HG02884 (cell line): ENCODE data around the gene TSPAN7.

Experiments
- ATAC-seq: cut with Tn5 transposase; IDR thresholded peaks from one replicate; pipeline ENCODE4 v1.9.1; 2021; ENCODE audit warnings: mild to moderate bottlenecking, moderate library complexity; ENCODE audit not compliant: unreplicated experiment

TSPAN7 gene, protein sequence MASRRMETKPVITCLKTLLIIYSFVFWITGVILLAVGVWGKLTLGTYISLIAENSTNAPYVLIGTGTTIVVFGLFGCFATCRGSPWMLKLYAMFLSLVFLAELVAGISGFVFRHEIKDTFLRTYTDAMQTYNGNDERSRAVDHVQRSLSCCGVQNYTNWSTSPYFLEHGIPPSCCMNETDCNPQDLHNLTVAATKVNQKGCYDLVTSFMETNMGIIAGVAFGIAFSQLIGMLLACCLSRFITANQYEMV

DNA sequence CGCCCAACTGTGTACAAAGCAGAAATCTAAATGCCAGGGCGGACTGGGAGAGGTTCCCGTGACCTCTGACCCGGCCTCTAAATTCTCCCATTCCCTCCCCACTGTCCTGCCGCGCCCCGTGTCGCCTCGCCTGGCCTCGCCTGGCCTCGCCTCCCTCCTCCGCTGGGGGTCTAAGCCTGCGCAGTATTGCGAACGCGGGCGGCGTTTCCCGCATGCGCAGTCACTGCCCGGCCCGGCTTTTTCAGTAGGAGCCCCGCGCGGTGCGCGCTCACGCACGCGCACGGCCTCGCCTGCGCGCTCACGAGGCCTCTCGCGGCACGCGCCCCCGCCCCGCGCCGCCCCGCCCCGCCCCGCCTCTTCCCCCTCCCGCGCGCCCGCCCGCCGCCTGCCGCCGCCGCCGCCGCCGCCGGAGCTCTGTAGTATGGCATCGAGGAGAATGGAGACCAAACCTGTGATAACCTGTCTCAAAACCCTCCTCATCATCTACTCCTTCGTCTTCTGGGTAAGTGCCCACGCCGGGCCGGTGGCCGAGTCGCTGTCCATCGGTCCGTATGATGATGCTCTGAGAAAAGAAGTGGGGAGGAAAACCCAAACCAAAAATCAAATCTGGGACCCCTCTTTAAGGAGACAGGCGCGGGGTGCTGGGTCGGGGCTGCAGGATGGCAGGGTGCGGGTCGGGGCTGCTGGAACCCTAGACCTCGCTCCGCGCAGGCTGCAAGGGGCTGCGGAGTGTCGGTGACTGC, at the start of gene TSPAN7:
Gene TSPAN7 (plus strand): TSS at position 417 of the 743 bp plus-strand sequence. CDS start 5 bp downstream, at position 422.
- ATAC-seq: peak; percentile 81

DNA sequence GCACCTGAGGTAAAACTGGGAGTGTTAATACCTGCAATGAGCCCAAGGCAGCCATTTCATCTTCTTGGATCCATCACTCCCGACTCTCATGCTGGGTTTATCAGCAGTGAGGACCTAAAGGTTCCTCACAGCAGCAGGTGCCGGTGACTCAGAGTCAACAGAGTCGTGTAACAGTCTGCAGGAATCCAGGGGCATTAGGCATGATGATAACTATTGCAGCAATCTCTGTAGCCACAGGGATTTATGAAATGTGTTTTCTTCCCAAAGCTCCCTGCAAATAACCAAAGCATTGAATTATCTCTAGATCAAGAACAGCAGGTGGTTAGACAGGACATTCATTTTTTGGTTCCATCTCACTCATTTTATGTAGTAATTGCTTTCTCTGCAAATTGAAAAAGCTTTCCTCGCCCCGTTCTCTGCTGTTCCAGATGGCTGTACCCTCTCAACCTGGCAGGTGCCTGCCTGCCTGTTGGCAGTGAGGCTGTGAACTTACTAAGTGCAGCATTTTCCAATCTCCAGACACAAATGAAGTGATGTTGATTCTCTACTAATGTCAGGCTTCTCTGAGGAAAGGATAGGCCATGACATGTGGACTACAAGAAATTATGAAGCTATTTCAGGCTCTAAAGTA, 48.1 kb upstream of the TSPAN7 start:
- no peak for ATAC-seq

DNA sequence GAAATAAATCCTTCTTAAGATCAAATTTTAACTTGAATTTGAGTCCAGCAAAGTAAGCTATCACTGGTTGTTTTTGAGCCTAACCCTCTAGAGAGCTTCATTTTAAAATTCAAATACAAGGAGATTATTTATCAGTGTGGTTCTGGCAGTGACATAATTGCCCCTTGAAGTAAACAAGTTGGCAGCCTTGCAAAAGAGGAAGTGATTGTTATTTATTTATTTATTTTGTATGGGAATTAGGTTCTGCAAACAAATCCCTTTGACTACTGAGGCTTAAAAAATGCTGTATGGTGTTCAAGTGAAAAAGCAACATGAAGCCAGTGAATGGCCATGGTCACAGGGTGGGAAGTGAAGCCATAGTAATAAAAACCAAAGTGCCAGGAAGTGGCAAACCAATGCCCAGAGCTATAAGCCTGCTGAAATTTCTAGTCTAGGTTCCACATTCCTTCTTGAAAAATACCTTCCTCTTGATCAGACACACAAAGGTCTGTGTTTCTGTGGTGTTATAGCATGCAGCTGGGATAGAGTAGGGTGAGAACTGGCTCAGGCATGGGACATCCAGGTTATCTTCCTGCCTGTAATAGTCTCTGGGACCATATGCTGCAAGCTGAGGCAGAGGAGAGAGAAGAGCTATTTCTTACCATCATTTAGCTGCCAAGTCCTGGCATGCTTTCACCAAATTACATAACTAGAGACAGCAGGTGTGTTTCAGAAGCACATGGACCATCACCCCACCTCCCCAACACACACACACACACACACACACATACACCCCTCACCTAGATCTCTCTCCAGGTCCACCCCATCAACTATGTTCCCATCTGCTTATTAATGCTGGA, 47.1 kb upstream of the TSPAN7 start:
- no peak for ATAC-seq

DNA sequence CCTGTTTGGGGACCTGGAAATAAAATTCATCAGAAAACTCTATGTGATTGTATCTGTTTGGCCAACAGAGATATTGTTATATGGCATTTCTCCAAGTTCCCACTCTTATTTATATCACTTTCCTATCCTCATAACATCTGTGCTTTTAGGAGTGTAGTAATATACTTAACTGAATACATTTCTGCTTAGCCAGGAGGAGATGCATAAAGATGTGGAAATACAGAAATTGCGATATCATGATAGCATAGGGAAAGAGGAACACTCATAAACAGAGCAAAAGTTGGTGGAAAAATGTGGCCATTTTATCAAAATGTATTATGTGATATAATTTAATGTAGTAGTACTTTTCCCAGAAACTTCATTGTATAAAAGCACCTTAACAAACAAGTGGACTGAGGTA, 46.1 kb upstream of the TSPAN7 start:
- ATAC-seq: no peak

DNA sequence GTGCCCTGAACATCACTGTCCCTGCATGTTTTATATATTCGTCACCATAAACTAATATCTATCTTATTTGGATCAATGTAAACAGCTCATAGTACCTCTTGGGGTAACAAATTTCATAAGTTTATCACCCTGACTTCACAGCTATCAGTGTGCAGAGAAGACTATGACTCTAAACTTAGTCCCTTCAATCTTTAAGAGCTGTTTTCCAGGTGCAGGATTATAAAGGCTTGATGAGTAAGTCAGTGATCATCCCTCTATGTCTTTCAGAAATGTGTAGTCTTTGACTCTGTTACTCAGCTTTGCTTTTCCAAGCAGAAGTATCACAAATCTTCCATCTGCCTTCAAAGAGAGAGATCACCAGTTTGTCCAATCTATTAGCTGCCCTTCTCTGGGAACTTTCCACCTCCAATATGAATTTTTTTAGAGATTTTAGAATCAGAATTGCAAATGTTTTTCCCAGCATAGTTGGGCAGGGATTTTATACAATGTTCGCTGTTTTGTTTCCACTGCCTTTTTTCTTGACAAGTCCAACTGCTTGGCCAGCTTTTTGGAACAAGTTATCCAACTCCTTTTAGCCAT, 45.1 kb upstream of the TSPAN7 start:
- no peak for ATAC-seq

DNA sequence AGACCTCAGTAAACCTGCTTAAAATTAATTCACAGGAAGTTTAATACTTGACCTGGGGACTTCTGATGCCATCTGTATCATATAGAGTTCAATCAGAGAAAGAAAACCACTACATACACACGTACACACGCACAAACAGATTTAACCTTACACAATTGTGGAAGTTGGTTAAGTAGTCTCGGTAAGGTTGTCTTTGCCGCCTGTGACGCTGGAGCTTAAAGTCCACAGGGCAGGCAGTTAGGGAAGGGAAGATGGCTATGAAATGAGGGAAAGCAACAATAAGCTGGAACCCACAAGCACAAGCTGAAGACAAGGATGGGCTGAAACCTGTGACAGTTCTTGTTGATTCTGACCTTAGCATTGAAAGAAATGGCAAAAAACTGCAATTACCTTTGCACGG, 41.7 kb upstream of the TSPAN7 start:
- no peak for ATAC-seq

DNA sequence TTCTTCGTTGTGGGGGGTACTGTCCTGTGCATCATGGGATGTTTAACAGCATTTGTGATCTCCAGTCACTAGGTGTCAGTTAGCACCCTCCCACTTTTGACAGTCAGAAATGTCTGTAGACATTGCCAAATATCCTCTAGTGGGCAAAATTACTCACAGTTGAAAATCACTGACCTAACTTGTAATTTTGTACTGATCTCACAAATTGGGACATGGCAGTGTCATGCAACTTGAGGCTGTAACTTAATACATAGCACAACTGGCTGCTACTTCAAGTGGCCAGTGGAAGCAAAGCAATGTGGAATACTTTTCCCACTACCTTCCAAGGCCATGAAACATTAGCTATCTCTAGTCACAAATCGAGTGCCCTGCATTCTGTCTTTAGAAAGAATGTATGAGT, 23.2 kb upstream of the TSPAN7 start:
- ATAC-seq: no peak

DNA sequence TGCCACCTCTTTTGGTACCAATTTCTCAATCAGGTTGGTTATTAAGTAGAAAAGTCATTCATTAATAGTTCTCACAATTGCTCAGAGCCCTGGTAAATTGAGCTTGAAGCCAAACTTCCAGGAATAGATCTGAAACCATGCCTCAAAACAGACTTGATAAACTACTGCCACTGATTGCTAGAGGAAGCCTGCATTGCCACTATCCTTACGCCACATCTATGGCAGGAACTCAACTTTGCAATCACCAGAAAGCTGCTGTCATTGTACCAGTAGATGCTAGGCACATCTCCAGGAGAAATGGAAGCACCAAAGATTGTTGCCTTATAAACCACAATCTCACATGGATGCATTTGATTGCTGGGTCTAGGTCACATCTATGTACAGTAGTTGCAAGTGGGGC, 21.6 kb upstream of the TSPAN7 start:
- ATAC-seq: no peak

DNA sequence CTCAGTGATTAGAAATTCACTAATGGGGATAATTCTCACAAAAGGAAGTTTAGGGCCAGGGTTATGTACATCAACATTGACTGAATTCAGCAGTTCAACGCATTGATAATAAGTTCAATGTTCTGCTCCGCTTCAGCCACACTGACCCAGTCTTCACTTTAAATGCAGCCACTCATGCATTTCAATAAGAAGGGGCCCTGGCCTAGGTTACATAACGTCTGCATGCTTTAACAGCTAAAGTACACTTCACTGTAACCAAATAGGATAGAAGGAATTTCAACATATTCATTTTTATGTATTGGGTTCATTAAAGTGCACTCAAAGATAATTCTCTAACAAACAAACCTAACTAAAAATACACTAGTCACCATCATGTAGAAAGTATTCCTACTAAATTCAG, 12.8 kb upstream of the TSPAN7 start:
- ATAC-seq: no peak

DNA sequence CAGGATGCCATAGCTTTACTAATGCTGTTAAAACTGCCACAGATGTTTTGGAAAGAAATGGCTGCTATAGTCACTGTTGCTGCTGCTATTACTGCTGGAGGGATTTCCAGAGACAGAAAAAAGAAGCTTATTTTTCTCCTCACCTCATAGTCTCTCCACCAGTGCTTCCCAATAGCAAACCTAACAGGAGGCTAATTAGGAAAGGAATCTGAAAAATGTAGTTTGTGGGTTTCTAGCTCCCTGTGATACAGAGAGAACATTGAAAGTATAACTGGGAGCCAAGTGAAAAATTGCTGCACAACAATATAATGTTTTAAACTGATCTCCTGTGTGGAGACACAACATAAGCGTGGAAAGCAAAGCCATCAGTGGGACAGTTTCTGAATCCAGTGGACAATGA, 8.6 kb upstream of the TSPAN7 start:
- no peak for ATAC-seq

DNA sequence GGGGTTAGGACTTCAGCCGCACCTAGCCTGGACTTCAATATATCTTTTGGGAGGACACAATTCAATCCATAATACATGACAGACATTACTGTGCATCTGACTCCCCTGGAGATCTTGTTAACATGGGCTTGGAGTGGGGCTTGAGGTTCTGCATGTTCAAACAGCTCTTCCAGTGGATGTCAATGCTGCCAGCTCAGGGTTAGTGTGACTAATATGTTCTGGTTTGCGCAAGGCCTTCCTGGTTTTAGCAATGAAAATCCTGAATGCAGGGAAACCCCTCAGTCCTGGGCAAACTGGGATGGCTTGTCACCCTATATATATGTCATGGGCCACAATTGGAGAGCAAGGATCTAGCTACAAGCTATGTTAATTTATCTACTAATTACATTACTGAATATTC, 2.7 kb upstream of the TSPAN7 start:
- ATAC-seq: no peak

DNA sequence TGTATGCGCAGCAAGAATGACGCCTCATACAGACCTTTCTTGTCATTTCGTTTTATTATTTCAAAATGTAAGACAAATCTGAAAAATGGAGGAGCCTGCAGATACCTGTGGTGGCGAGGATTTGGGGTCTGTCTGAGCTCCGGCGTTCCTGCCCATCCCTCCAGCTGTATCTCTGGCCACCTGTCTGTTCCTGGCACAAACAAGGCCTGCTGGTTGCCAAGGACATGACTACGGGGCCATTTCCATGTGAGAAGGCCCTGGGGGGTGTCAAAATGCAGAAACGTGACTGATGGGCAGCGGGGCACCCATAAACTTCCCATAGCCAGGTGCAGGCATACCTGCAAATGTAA, 591 bp upstream of the TSPAN7 start:
- ATAC-seq: no peak

DNA sequence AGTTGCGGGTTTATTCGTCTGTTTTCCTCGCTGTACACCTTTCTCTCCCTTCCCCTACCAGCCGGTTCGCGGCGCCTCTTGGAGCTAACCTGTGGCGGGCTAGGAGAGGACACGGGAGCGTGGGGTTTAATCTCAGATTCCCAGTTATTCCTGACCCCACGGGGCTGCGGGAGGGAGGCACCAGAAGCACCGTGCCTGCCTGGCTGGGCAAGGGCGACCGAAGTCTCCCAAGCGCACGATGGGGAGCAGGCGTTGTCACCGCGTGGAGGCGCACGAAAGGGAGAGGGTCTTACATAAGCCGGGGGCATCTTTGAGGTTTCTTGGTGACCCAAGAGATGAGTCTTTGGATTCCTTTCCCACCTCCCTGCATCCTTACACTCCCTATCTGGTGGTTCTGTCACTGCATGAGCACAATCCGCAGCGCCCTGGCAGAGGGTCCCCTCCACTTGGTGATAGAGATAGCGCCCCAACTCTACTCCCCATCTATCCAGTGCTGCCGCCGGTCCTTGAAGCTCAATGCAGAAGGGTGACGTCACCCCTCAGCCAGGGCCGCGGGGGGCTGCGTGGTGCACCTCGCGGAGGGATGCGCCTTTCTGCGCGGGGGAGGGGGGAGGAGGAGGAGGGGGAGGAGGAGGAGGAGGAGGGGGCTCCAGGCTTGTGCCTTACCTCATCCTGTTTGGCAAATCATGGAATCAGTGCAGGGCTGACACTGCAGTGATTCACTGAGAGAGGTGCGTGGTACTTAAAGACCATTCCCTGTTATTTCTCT, 793 bp downstream of the TSPAN7 start:
- ATAC-seq: no peak

DNA sequence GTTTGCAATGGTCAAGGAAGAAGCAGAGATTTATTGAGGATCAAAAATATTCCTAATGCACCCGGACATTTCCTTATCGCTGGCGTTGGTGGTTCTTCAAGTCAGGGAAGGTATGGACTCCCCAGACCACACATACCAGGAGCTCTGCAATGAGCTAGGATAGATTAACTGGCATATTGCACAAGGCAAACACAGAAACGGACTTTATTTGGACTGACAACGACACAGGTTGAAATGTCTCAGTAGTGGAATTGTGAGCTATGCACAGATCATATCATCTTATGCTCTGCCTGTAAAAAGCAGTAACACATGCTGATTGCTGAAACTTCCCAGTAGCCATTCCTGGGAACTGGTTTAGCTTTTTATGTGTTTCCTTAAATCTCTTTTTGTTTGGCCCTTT, 1.7 kb downstream of the TSPAN7 start:
- ATAC-seq: no peak

DNA sequence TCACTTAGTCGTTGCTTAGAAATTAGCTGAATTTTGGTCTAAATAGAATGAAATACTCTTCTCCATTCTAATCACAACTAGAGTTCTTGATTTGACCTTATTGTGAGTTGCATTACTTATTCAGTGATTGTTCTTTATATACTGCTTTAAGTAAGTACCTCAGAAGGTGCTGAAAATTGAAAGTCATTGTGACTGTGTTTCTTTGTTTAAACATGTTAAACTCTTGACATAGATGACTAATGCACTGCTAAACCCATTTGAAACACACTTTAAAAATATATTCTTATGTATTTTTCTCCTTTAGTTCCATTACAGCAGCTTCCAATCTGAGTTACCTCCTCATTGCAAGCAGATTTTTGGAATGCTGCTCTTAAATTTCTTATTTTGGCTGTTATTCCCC, 9.1 kb downstream of the TSPAN7 start:
- ATAC-seq: no peak

DNA sequence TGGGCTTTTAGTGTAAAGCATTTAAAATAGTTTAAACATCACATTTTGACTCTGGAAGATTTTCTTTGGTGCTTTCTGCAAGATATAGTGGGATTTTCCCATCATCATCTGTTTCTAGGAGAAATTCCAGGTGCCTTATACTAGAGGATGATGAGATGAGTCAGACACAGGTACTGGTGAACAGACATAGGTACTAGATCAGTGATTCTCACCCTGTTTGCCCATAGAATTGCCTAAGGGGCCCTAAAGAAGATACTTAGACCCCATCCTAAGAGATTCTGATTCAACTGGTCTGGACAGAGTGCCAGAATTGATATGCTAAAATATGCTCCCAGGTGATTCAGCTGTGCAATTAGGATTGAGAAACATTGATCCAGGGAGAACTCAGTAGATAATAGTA, 9.7 kb downstream of the TSPAN7 start:
- no peak for ATAC-seq

DNA sequence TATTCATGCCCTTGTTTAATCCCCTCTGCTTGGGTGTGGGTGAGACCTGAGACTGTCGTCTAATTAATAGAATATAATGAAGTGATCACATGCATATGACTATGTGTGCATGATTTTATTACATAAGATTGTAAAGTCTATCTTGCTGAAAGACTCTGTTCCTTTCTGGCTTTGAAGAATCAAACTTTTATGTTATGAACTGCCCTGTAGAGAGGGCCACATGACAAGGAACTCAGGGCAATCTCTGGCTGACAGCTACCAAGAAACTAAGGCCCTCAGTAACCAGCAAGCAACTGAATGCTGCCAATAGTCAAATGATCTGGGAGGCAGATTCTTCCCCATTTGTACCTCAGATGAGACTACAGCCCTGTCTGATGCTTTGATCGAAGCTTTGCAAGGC, 13.5 kb downstream of the TSPAN7 start:
- ATAC-seq: no peak

DNA sequence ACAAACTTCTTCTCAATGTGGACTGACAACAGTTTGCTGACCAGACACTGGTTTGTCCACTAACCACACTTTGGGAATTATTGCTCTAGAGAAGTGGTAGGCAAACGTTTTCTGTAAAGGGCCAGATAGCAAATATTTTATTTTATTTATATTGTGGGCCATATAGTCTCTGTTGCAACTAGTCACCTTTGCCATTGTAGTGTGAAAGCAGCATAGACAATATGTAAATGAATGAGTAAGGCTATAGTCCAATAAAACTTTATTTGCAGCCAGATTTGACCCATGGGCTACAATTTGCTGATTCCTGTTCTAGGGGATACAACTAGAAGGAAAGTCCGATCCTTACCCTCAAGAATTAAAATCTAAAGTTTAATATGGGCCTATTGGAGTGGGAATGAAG, 14.5 kb downstream of the TSPAN7 start:
- no peak for ATAC-seq

DNA sequence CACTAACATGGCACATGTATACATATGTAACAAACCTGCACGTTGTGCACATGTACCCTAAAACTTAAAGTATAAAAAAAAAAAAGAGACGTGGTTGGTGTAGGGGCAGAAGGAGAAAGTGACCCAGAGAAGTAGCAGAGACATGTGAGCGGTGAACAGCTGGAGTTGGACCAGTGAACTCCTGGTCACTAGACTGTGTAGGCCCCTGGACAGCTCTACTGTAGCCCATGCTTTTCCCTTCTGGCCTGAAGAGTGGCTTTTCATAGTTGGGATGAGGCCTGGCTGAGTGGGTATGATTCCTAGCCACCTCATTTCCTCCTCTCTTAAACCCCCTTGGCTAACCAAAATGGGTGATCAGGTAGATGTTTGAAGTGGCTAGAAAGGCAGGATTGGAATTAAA, 16.4 kb downstream of the TSPAN7 start:
- ATAC-seq: no peak

DNA sequence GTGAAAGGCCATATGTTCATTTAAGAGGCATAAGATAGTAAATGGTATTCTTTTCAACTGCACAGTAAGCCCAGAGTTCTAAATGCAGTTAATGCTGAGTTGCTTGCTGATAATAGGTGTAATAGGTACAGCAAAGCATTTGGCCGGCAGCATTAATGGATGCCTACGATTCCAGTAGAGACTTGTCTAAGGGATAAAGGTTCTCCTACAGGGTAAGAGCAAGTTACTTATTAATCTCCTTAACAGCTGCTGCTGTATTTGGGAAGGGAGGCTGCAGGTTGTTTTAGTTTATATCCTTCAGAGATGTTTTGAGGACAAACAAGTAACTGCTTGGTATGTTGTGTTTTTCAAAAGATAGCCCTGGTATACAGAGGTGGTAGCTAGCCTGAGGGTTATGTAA, 16.8 kb downstream of the TSPAN7 start:
- ATAC-seq: no peak
